WTC11 (cell line): Measurements from ENCODE around the gene PARP3.

Experiments used
- OVOL2 ChIP-seq: fragments of 250-450 bp; sonication (Bioruptor Pico); IDR thresholded peaks from 2 replicates; pipeline ENCODE4 v1.9.0; 2021; ENCODE audit warnings: mild to moderate bottlenecking, borderline replicate concordance
- TF ChIP-seq, protein P1 (sequence below): fragments of 200-600 bp; IDR thresholded peaks from 2 replicates; pipeline ENCODE4 v1.8.0; 2022; ENCODE audit warnings: antibody characterized with exemption

DNA sequence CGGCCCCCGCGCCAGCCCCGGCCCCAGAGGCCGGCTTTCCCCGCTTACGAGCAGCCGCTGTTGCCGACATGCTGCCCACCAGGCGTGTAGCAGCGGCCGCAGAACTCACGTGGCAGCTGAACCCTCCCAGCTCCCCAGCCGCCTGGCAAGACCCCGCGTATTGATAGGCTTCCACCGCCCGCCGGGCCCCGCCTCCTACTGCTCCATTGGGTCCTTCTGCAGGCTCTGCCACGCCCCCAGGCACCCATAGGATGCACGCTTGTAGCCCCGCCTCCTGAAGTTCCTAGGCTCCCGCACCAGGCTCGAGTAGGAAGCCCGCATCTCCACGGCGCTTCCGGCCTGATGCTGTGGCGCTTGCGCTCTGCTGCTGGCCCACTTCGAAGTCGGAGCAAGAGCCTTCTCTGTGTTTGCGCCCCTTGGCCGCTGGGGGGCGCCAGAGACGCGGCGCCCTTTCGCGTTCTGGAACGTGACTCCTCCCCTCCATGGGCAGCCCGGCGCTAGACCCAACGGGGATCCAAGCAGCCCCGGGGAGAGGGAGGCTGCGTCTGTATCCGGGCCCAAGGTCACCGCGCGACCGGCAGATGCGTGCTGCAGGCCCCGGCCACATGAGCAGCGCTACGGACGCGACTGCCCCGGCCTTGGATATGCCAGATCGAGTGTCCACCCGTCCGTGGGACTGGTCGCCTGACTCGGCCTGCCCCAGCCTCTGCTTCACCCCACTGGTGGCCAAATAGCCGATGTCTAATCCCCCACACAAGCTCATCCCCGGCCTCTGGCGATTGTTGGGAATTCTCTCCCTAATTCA, at the start of gene PARP3, which contains the start of gene RRP9:
- TF ChIP-seq OVOL2 = no peak
- TF ChIP-seq, protein P1, sequence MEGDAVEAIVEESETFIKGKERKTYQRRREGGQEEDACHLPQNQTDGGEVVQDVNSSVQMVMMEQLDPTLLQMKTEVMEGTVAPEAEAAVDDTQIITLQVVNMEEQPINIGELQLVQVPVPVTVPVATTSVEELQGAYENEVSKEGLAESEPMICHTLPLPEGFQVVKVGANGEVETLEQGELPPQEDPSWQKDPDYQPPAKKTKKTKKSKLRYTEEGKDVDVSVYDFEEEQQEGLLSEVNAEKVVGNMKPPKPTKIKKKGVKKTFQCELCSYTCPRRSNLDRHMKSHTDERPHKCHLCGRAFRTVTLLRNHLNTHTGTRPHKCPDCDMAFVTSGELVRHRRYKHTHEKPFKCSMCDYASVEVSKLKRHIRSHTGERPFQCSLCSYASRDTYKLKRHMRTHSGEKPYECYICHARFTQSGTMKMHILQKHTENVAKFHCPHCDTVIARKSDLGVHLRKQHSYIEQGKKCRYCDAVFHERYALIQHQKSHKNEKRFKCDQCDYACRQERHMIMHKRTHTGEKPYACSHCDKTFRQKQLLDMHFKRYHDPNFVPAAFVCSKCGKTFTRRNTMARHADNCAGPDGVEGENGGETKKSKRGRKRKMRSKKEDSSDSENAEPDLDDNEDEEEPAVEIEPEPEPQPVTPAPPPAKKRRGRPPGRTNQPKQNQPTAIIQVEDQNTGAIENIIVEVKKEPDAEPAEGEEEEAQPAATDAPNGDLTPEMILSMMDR = peak; percentile 99
